Caco-2 (cell line): Measurements from ENCODE around the gene ZYX. TPM values are rescaled to one million over a fixed set of nuclear protein-coding genes. Genes with fewer than 3 reads are reported as not detected.

ENCODE experiments used
- BruUV-seq: library from RNA; stranded (reverse); fragments of 400-500 nt; replicated peaks from 2 replicates; lab custom pipeline; 2021; lab: Mats Ljungman, UMichigan
- CTCF ChIA-PET: fragments of 300-600 bp; sonication (Branson Sonifier 250); formaldehyde crosslinking; loops from one replicate; lab custom pipeline; 2022; ENCODE audit warnings: antibody characterized with exemption; lab: Charles Lee
- POLR2A ChIA-PET: fragments of 300-600 bp; sonication (Branson Sonifier 250); formaldehyde crosslinking; loops from one replicate; lab custom pipeline; 2022; ENCODE audit warnings: antibody characterized with exemption; lab: Charles Lee
- DNase-seq, 2 experiments: peaks; one replicate each; pipeline versions ENCODE4 v3.0.0 to v3.0.0-alpha.2; 2020 to 2022
- H3K27me3 ChIP-seq: replicated peaks from 2 replicates; pipeline ENCODE4 v1.6.0; 2011; ENCODE audit warnings: low read length; ENCODE audit not compliant: control insufficient read depth, insufficient read depth
- H3K36me3 ChIP-seq: 2 replicates; pipeline ENCODE4 v1.5.1; 2011; ENCODE audit warnings: low read length; ENCODE audit not compliant: control insufficient read depth, insufficient read depth
- H3K4me1 ChIP-seq: fragments of 250-450 bp; sonication (Bioruptor Pico); 2 replicates; pipeline ENCODE4 v1.5.1; 2020; ENCODE audit warnings: mild to moderate bottlenecking
- H3K4me3 ChIP-seq: 2 replicates; pipeline ENCODE4 v1.5.1; 2011; ENCODE audit warnings: low read depth, mild to moderate bottlenecking, control low read depth, low read length
- H3K9me3 ChIP-seq: fragments of 250-450 bp; sonication (Bioruptor Pico); 2 replicates; pipeline ENCODE4 v1.5.1; 2020; ENCODE audit warnings: mild to moderate bottlenecking, moderate library complexity
- H3K27ac Mint-ChIP-seq: one replicate; pipeline ENCODE4 v1.8.0; 2022; ENCODE audit warnings: mixed read lengths; ENCODE audit not compliant: unreplicated experiment
- H3K27me3 Mint-ChIP-seq: one replicate; pipeline ENCODE4 v1.8.0; 2022; ENCODE audit warnings: mixed read lengths; ENCODE audit not compliant: insufficient read depth, unreplicated experiment
- H3K36me3 Mint-ChIP-seq: one replicate; pipeline ENCODE4 v1.8.0; 2022; ENCODE audit warnings: mild to moderate bottlenecking, mixed read lengths; ENCODE audit not compliant: insufficient read depth, unreplicated experiment
- H3K4me1 Mint-ChIP-seq: one replicate; pipeline ENCODE4 v1.8.0; 2022; ENCODE audit warnings: low read depth, mixed read lengths; ENCODE audit not compliant: unreplicated experiment
- H3K4me3 Mint-ChIP-seq: one replicate; pipeline ENCODE4 v1.8.0; 2022; ENCODE audit warnings: mild to moderate bottlenecking, moderate library complexity, mixed read lengths; ENCODE audit not compliant: unreplicated experiment
- H3K9me3 Mint-ChIP-seq: one replicate; pipeline ENCODE4 v1.8.0; 2022; ENCODE audit warnings: mixed read lengths; ENCODE audit not compliant: unreplicated experiment
- intact Hi-C: fragments of 100-400 bp; cut with micrococcal nuclease; formaldehyde crosslinking; loops from one replicate; pipeline ENCODE4 v1.10.0; 2022; ENCODE audit not compliant: unreplicated experiment
- microRNA-seq: library from miRNA; unstranded; fragments of <30 nt; microRNA quantifications from one replicate; pipeline ENCODE4 v1.2.0, GENCODE V29; 2022
- total RNA-seq: library from RNA; stranded (reverse); gene quantifications from 2 replicates; pipeline ENCODE4 v1.2.3, GENCODE V29; 2022
- TF ChIP-seq, protein P1 (sequence below), 2 experiments: fragments of 200-600 bp in 1 of 2; IDR thresholded peaks; 1 replicate in 1 of 2; 2 replicates in 1 of 2; pipeline versions ENCODE4 v1.5.1 to v1.8.0; 2011 to 2022; ENCODE audit warnings: antibody characterized with exemption in 1 of 2, control low read depth in 1 of 2, inconsistent platforms in 1 of 2, low read depth in 1 of 2, low read length in 1 of 2, mild to moderate bottlenecking in 1 of 2, moderate library complexity in 1 of 2; ENCODE audit not compliant: insufficient read depth in 1 of 2, severe bottlenecking in 1 of 2, unreplicated experiment in 1 of 2

The ZYX gene
- total RNA-seq, 1 experiment from 2014 or later = 147 TPM

DNA sequence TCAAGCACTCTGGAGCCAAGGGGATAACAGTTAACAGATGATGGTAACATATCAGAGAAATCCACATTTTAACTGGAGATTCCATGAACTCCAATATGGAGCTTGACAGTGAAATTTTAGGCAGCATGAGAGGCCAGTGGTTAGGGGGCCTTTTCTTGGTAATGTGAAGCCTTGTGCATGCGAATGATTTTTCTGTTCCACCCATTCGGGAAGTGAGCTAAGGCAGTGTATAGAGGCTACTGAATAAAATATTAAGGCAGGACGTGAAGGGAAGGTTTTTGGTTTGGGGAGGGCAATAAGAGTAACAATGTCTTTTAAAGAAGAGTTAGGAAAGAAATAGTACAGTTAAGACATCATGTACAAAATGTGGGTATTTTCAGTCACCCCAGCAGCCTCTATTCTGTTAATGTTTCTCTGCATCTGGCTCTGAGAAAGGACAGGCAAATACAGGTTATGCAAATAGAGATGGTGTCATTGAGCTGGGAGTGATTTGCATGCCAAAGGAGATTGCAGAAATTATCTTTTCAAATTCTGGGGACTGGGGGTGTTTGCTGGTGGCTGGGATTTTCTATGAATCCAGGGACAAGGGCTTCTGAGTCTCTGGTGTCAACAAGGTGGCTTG lies 55.3 kb downstream of the ZYX start:
- ChIA-PET POLR2A (no interaction called here), CTCF (no interaction called here)
- peaks cover 9% of the 10 kb centered on the region for H3K9me3 Mint-ChIP-seq
- Histone ChIP-seq H3K4me3 (no peak overlapping the region), H3K36me3 (no peaks in the 10 kb centered on the region), H3K4me1 (no peaks in the 10 kb centered on the region), H3K27me3 (no peaks in the 10 kb centered on the region), H3K9me3 (no peaks in the 10 kb centered on the region)
- intact Hi-C loops = no loop called here
- no peaks in the 10 kb centered on the region for H3K4me1 Mint-ChIP-seq
- no peak overlapping the region for H3K4me3 Mint-ChIP-seq
- BruUV-seq = no TSS peak
- TF ChIP-seq, protein P1, sequence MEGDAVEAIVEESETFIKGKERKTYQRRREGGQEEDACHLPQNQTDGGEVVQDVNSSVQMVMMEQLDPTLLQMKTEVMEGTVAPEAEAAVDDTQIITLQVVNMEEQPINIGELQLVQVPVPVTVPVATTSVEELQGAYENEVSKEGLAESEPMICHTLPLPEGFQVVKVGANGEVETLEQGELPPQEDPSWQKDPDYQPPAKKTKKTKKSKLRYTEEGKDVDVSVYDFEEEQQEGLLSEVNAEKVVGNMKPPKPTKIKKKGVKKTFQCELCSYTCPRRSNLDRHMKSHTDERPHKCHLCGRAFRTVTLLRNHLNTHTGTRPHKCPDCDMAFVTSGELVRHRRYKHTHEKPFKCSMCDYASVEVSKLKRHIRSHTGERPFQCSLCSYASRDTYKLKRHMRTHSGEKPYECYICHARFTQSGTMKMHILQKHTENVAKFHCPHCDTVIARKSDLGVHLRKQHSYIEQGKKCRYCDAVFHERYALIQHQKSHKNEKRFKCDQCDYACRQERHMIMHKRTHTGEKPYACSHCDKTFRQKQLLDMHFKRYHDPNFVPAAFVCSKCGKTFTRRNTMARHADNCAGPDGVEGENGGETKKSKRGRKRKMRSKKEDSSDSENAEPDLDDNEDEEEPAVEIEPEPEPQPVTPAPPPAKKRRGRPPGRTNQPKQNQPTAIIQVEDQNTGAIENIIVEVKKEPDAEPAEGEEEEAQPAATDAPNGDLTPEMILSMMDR (IDR thresholded peaks at IDR 0.05; ENCODE audit: insufficient read depth in 1 of 2, low read depth in 1 of 2, low read length in 1 of 2, severe bottlenecking in 1 of 2, unreplicated experiment in 1 of 2) = no peak
- no peaks in the 10 kb centered on the region for H3K36me3 Mint-ChIP-seq
- H3K27me3 Mint-ChIP-seq = no peaks in the 10 kb centered on the region
- no peak for DNase-seq
- no peak overlapping the region for H3K27ac Mint-ChIP-seq

DNA sequence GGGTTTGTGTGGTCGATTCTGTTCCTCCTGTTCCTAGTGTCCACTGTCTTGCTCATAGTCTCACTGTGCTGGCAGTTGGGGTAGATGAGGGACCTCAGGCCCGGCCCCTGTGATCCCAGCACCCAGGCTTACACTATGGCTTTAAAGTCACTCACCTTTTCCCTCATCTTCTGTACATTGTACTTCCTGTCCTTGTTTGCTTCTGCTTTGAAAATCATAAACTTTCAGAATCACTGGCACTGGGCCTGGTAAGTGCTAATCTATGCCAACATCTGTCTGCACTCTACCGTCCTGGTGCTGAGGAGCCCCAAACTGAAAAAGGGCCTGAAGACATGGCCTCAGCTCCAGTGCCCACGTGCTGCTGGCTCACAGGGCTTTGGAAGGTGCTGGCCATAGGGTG lies 56.4 kb downstream of the ZYX start:
- H3K9me3 ChIP-seq = no peaks in the 10 kb centered on the region
- no peak for DNase-seq
- no peak overlapping the region for H3K4me3 ChIP-seq
- no peaks in the 10 kb centered on the region for H3K36me3 ChIP-seq
- intact Hi-C loops = no loop called here
- BruUV-seq = no TSS peak
- Mint-ChIP-seq H3K4me1 (no peaks in the 10 kb centered on the region), H3K27me3 (no peaks in the 10 kb centered on the region), H3K27ac (no peak overlapping the region), H3K36me3 (no peaks in the 10 kb centered on the region), H3K9me3 (peaks cover 9% of the 10 kb centered on the region), H3K4me3 (no peak overlapping the region)
- CTCF ChIA-PET = no interaction called here
- H3K27me3 ChIP-seq = no peaks in the 10 kb centered on the region
- POLR2A ChIA-PET = no interaction called here
- no peaks in the 10 kb centered on the region for H3K4me1 ChIP-seq
- TF ChIP-seq, protein P1 (IDR thresholded peaks at IDR 0.05; ENCODE audit: insufficient read depth in 1 of 2, low read depth in 1 of 2, low read length in 1 of 2, severe bottlenecking in 1 of 2, unreplicated experiment in 1 of 2) = no peak

DNA sequence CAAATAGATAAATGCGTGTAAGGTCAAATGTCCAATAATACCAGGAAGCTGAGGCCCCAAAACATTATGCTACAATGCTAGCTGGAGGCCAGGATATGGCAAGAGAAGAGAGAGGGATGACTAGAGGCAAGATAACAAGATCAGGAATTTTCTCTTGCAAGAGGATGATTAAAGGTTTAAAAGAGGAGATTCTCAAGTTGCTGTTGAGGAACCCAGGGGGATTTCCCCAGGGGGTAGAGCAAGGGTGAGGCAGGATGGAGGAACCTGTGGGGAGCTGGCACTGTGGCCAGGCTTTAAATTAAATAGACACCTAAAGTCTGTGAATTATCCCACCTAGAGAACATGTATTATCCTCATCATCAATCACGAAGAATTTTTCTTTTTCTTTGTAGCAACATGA lies 58.7 kb downstream of the ZYX start:
- no peaks in the 10 kb centered on the region for H3K9me3 ChIP-seq
- Mint-ChIP-seq H3K4me3 (no peak overlapping the region), H3K4me1 (no peaks in the 10 kb centered on the region), H3K9me3 (peaks cover 9% of the 10 kb centered on the region), H3K27ac (no peak overlapping the region), H3K27me3 (no peaks in the 10 kb centered on the region), H3K36me3 (no peaks in the 10 kb centered on the region)
- H3K27me3 ChIP-seq = no peaks in the 10 kb centered on the region
- ChIA-PET POLR2A (no interaction called here), CTCF (no interaction called here)
- H3K36me3 ChIP-seq = no peaks in the 10 kb centered on the region
- intact Hi-C loops = no loop called here
- H3K4me3 ChIP-seq = no peak overlapping the region
- BruUV-seq = no TSS peak
- no peak for DNase-seq
- TF ChIP-seq, protein P1 (IDR thresholded peaks at IDR 0.05; ENCODE audit: insufficient read depth in 1 of 2, low read depth in 1 of 2, low read length in 1 of 2, severe bottlenecking in 1 of 2, unreplicated experiment in 1 of 2) = no peak
- no peaks in the 10 kb centered on the region for H3K4me1 ChIP-seq

Small RNAs within 50 kb of the gene (microRNA-seq; reads per million reads assigned to microRNA genes)
- 0.56 reads per million for gene MIR6892

Other genes with a start within 250 kb of the ZYX start
- gene PIP, start 249.3 kb upstream of the ZYX start, total RNA-seq = not detected in 2 replicates
- gene TAS2R39, start 197.9 kb upstream of the ZYX start, total RNA-seq = not detected in 2 replicates
- not detected in 2 replicates for gene TAS2R40, start 159.3 kb upstream of the ZYX start, total RNA-seq
- 127 and 134 TPM in 2 replicates for gene GSTK1, start 117.9 kb upstream of the ZYX start, total RNA-seq
- 19.1 and 26.2 TPM in 2 replicates for gene TMEM139, start 96.4 kb upstream of the ZYX start, total RNA-seq
- gene CASP2, start 93.0 kb upstream of the ZYX start, total RNA-seq = 51.7 and 62.0 TPM in 2 replicates
- gene CLCN1, start 65.2 kb upstream of the ZYX start, total RNA-seq = 1.8 and 1.9 TPM in 2 replicates
- gene FAM131B, start 18.6 kb upstream of the ZYX start, total RNA-seq = 20.2 and 22.3 TPM in 2 replicates
- 66.6 and 69.2 TPM in 2 replicates for gene EPHA1, start 27.5 kb downstream of the ZYX start, total RNA-seq
- gene TAS2R60, start 62.1 kb downstream of the ZYX start, total RNA-seq = not detected in 2 replicates
- gene TAS2R41, start 96.5 kb downstream of the ZYX start, total RNA-seq = not detected in 2 replicates
- gene CTAGE15, start 190.5 kb downstream of the ZYX start, total RNA-seq = not detected in 2 replicates
- 0.05 TPM in 1 of 2 replicates, not detected in the other for gene TCAF2, start 239.6 kb downstream of the ZYX start, total RNA-seq